GM12878 (cell line): ENCODE measurements around the gene DNAH17.

Source experiments
- BCL11A ChIP-seq: IDR thresholded peaks from 2 replicates; pipeline ENCODE4 v1.6.1; 2011; ENCODE audit warnings: low read depth, low read length
- EP300 ChIP-seq, 2 experiments: fragments of 150-350 bp in 1 of 2; IDR thresholded peaks; 2 replicates each; pipeline ENCODE4 v1.6.1; 2011 to 2012; ENCODE audit warnings: low read depth in 2 of 2, low read length in 2 of 2, borderline replicate concordance in 1 of 2, improper control_type of control experiment in 1 of 2, inconsistent platforms in 1 of 2; ENCODE audit not compliant: control insufficient read depth in 1 of 2
- TCF3 ChIP-seq: IDR thresholded peaks from 2 replicates; pipeline ENCODE4 v1.6.1; 2012; ENCODE audit warnings: low read depth, mild to moderate bottlenecking, low read length, borderline replicate concordance; ENCODE audit not compliant: insufficient read depth
- TF ChIP-seq, protein P1 (sequence below): IDR thresholded peaks from 2 replicates; pipeline ENCODE4 v1.6.1; 2012; ENCODE audit warnings: low read depth, low read length, improper control_type of control experiment
- TF ChIP-seq, protein P2 (sequence below): fragments of 450-650 bp; formaldehyde crosslinking; IDR thresholded peaks from 2 replicates; pipeline ENCODE4 v1.5.0; 2022; ENCODE audit warnings: mild to moderate bottlenecking, missing genetic modification characterization
- TF ChIP-seq, protein P3 (sequence below): IDR thresholded peaks from 2 replicates; pipeline ENCODE4 v1.6.1; 2012; ENCODE audit warnings: improper control_type of control experiment, low read depth, low read length; ENCODE audit not compliant: insufficient replicate concordance

DNA sequence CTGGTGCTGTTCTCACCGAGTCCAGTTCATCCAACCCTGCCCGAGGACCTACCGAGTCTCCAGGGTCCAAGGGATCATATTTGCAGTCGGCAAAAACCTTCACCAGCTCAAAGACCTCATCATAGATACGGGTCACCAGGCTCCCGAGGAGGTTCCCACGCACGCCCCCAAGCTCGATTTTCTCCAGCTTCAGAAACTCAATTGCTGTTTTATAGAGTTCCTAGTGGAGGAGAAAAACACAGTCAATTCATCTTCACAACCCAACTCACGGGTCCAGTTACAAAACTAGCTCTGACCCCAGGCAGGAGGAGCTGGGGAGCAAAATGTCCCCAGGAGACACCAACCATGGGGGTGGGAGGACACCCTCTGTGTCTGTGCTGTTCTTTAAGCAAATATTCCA lies 10.2 kb downstream of the DNAH17 start:
- no peak for TF ChIP-seq EP300 (IDR thresholded peaks at IDR 0.05; ENCODE audit: borderline replicate concordance in 1 of 2, control insufficient read depth in 1 of 2, low read depth in 2 of 2, low read length in 2 of 2)
- TF ChIP-seq, protein P1, sequence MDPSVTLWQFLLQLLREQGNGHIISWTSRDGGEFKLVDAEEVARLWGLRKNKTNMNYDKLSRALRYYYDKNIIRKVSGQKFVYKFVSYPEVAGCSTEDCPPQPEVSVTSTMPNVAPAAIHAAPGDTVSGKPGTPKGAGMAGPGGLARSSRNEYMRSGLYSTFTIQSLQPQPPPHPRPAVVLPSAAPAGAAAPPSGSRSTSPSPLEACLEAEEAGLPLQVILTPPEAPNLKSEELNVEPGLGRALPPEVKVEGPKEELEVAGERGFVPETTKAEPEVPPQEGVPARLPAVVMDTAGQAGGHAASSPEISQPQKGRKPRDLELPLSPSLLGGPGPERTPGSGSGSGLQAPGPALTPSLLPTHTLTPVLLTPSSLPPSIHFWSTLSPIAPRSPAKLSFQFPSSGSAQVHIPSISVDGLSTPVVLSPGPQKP = no peak
- no peak for TF ChIP-seq TCF3
- TF ChIP-seq, protein P2, sequence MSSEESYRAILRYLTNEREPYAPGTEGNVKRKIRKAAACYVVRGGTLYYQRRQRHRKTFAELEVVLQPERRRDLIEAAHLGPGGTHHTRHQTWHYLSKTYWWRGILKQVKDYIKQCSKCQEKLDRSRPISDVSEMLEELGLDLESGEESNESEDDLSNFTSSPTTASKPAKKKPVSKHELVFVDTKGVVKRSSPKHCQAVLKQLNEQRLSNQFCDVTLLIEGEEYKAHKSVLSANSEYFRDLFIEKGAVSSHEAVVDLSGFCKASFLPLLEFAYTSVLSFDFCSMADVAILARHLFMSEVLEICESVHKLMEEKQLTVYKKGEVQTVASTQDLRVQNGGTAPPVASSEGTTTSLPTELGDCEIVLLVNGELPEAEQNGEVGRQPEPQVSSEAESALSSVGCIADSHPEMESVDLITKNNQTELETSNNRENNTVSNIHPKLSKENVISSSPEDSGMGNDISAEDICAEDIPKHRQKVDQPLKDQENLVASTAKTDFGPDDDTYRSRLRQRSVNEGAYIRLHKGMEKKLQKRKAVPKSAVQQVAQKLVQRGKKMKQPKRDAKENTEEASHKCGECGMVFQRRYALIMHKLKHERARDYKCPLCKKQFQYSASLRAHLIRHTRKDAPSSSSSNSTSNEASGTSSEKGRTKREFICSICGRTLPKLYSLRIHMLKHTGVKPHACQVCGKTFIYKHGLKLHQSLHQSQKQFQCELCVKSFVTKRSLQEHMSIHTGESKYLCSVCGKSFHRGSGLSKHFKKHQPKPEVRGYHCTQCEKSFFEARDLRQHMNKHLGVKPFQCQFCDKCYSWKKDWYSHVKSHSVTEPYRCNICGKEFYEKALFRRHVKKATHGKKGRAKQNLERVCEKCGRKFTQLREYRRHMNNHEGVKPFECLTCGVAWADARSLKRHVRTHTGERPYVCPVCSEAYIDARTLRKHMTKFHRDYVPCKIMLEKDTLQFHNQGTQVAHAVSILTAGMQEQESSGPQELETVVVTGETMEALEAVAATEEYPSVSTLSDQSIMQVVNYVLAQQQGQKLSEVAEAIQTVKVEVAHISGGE (CRISPR knock-in tag) = no peak
- TF ChIP-seq, protein P3, sequence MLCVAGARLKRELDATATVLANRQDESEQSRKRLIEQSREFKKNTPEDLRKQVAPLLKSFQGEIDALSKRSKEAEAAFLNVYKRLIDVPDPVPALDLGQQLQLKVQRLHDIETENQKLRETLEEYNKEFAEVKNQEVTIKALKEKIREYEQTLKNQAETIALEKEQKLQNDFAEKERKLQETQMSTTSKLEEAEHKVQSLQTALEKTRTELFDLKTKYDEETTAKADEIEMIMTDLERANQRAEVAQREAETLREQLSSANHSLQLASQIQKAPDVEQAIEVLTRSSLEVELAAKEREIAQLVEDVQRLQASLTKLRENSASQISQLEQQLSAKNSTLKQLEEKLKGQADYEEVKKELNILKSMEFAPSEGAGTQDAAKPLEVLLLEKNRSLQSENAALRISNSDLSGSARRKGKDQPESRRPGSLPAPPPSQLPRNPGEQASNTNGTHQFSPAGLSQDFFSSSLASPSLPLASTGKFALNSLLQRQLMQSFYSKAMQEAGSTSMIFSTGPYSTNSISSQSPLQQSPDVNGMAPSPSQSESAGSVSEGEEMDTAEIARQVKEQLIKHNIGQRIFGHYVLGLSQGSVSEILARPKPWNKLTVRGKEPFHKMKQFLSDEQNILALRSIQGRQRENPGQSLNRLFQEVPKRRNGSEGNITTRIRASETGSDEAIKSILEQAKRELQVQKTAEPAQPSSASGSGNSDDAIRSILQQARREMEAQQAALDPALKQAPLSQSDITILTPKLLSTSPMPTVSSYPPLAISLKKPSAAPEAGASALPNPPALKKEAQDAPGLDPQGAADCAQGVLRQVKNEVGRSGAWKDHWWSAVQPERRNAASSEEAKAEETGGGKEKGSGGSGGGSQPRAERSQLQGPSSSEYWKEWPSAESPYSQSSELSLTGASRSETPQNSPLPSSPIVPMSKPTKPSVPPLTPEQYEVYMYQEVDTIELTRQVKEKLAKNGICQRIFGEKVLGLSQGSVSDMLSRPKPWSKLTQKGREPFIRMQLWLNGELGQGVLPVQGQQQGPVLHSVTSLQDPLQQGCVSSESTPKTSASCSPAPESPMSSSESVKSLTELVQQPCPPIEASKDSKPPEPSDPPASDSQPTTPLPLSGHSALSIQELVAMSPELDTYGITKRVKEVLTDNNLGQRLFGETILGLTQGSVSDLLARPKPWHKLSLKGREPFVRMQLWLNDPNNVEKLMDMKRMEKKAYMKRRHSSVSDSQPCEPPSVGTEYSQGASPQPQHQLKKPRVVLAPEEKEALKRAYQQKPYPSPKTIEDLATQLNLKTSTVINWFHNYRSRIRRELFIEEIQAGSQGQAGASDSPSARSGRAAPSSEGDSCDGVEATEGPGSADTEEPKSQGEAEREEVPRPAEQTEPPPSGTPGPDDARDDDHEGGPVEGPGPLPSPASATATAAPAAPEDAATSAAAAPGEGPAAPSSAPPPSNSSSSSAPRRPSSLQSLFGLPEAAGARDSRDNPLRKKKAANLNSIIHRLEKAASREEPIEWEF = no peak
- TF ChIP-seq BCL11A = no peak
